Glutamatergic neuron (in vitro differentiated cells): ENCODE results near the gene MACROD2. TPM values are rescaled to one million over a fixed set of nuclear protein-coding genes. Genes with fewer than 3 reads are reported as not detected.
A peak's percentile ranks its signal among the peaks of the same experiment; 100 is the strongest.

Experiments
- DNase-seq: peaks from one replicate; pipeline ENCODE4 v3.0.0; 2022
- H3K27ac Mint-ChIP-seq: one replicate; pipeline ENCODE4 v1.8.0; 2020; ENCODE audit warnings: mild to moderate bottlenecking, mixed read lengths, inconsistent platforms; ENCODE audit not compliant: unreplicated experiment
- H3K27me3 Mint-ChIP-seq: one replicate; pipeline ENCODE4 v1.8.0; 2020; ENCODE audit warnings: mild to moderate bottlenecking, moderate library complexity, mixed read lengths, inconsistent platforms; ENCODE audit not compliant: unreplicated experiment
- H3K36me3 Mint-ChIP-seq: one replicate; pipeline ENCODE4 v1.8.0; 2020; ENCODE audit warnings: mild to moderate bottlenecking, mixed read lengths, inconsistent platforms; ENCODE audit not compliant: unreplicated experiment
- H3K4me1 Mint-ChIP-seq: one replicate; pipeline ENCODE4 v1.8.0; 2020; ENCODE audit warnings: mild to moderate bottlenecking, low read depth, mixed read lengths, inconsistent platforms; ENCODE audit not compliant: unreplicated experiment
- H3K4me3 Mint-ChIP-seq: one replicate; pipeline ENCODE4 v1.8.0; 2020; ENCODE audit warnings: mild to moderate bottlenecking, mixed read lengths, inconsistent platforms; ENCODE audit not compliant: unreplicated experiment
- H3K9me3 Mint-ChIP-seq: one replicate; pipeline ENCODE4 v1.8.0; 2020; ENCODE audit warnings: mild to moderate bottlenecking, moderate library complexity, mixed read lengths, inconsistent platforms; ENCODE audit not compliant: unreplicated experiment
- total RNA-seq: library from RNA; stranded (reverse); fragmentation: NEBNext Ultra II Directional; extraction: Animal tissue kit (Norgen Biotek cat#: 25700); gene quantifications from one replicate; pipeline ENCODE4 v1.2.1, GENCODE V29; 2021; ENCODE audit not compliant: unreplicated experiment
- TF ChIP-seq, protein P1 (sequence below): fragments of 200-600 bp; sonication (generic); IDR thresholded peaks from one replicate; pipeline ENCODE4 v1.5.0; 2021; ENCODE audit not compliant: partially characterized antibody, unreplicated experiment

Gene MACROD2
- total RNA-seq, 1 donor from 2014 or later: 8.7 TPM

DNA sequence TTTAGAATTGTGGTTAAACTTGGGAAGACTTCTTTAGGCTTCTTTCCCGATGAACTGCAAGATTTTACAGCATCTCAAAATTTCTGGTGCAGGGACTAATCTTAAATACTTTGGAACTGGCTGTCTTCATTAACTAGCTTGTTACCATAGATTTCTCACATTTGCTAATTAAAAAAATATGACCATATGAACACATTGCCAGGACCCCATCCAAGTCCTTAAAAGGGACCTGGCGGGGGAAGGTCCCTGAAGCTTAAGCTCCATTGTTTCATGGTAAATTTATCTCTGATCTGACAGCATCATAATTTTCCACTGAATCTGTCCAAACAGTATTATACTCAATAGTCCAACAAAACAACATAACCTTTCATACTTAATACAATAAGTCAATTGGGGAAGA lies 859.9 kb downstream of the MACROD2 start:
- TF ChIP-seq, protein P1, sequence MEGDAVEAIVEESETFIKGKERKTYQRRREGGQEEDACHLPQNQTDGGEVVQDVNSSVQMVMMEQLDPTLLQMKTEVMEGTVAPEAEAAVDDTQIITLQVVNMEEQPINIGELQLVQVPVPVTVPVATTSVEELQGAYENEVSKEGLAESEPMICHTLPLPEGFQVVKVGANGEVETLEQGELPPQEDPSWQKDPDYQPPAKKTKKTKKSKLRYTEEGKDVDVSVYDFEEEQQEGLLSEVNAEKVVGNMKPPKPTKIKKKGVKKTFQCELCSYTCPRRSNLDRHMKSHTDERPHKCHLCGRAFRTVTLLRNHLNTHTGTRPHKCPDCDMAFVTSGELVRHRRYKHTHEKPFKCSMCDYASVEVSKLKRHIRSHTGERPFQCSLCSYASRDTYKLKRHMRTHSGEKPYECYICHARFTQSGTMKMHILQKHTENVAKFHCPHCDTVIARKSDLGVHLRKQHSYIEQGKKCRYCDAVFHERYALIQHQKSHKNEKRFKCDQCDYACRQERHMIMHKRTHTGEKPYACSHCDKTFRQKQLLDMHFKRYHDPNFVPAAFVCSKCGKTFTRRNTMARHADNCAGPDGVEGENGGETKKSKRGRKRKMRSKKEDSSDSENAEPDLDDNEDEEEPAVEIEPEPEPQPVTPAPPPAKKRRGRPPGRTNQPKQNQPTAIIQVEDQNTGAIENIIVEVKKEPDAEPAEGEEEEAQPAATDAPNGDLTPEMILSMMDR: no peak

DNA sequence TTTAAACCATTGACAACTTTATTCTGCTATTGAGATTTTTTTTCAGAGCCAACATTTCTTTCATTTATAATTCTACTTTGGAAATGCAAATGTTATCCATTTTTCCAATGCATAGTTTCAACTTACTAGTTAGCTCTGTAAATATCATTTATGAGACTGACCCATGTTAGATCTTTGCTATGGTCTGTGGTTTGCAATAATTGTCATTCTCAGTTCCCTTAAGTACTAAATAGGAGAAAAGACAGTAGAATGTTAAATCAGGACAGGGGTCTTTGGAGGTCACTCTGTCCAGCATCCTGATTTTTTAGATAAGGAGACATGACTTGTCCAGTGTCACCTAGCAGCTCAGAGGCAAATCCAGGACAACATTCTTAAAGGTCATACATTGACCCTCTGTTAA lies 864.3 kb downstream of the MACROD2 start:
- H3K9me3 Mint-ChIP-seq: no peaks in the 10 kb centered on the region
- H3K4me3 Mint-ChIP-seq: no peak overlapping the region
- no peak for DNase-seq
- H3K36me3 Mint-ChIP-seq: no peaks in the 10 kb centered on the region
- H3K27me3 Mint-ChIP-seq: peaks cover 2% of the 10 kb centered on the region
- peaks cover 5% of the 10 kb centered on the region for H3K4me1 Mint-ChIP-seq
- H3K27ac Mint-ChIP-seq: no peak overlapping the region
- TF ChIP-seq, protein P1: no peak

More for the DNA sequence above, 859.9 kb downstream of the MACROD2 start:
- Mint-ChIP-seq H3K27me3 (peaks cover 2% of the 10 kb centered on the region), H3K36me3 (no peaks in the 10 kb centered on the region), H3K9me3 (no peaks in the 10 kb centered on the region), H3K4me3 (no peak overlapping the region), H3K4me1 (peaks cover 1% of the 10 kb centered on the region), H3K27ac (no peak overlapping the region)
- DNase-seq: no peak

DNA sequence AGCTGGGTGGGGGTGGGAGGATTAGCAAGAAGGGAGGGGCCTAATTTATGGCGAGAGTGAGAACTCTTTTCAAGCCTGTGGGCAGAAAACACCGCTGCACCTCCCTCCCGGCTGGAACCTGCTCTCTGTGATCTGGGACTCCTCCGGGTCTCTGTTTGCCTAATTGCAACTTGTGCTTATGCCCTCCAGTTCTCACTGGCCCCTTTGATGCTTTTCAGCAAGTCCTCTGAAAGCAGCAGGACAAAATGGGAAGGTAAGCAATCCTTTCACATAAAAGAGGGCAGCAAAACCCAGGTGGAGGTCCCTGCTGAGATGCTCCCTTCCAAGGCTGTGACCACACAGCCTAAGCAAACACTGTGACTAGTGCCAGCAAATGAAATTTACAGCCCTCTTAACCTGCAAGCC lies 865.1 kb downstream of the MACROD2 start:
- no peak overlapping the region for H3K4me3 Mint-ChIP-seq
- H3K27me3 Mint-ChIP-seq: peaks cover 2% of the 10 kb centered on the region
- peaks cover 5% of the 10 kb centered on the region for H3K4me1 Mint-ChIP-seq
- peak overlapping the region; percentile 33 for H3K27ac Mint-ChIP-seq
- peak; percentile 19 for DNase-seq
- TF ChIP-seq, protein P1: no peak
- H3K9me3 Mint-ChIP-seq: no peaks in the 10 kb centered on the region
- H3K36me3 Mint-ChIP-seq: no peaks in the 10 kb centered on the region

DNA sequence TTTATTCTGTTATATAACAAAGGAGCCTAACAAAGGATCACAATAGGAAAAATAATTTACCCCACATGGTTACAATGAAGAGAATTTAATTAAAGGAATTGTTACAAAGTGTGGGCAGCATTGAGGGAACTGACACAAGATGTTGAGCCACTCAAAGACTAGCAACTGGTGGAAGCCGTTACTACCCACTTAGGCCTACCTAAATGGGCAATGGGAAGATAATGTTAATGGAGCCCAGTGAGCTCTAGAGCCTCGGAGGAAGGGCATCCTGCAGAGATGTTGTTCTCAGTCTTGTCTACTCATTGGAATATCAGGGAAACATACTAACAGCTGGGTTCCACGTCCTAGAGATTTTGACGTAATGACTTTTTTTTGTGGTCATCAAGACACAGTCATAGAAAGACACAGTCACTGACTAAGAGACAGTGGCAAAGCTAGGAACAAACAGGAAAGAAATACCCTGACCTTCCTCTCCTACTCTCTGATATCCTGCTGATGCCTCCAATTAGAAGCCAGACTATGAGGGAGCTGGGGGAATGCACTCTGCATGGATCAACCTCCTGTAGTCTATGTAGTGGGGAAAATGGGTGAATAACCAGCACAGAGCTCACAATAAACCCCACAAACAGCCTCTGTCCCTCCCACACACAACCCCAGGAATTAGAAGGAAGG lies 865.8 kb downstream of the MACROD2 start:
- Mint-ChIP-seq H3K36me3 (no peaks in the 10 kb centered on the region), H3K27me3 (peaks cover 2% of the 10 kb centered on the region), H3K4me1 (peaks cover 5% of the 10 kb centered on the region), H3K27ac (no peak overlapping the region), H3K4me3 (no peak overlapping the region), H3K9me3 (no peaks in the 10 kb centered on the region)
- TF ChIP-seq, protein P1: no peak
- no peak for DNase-seq

DNA sequence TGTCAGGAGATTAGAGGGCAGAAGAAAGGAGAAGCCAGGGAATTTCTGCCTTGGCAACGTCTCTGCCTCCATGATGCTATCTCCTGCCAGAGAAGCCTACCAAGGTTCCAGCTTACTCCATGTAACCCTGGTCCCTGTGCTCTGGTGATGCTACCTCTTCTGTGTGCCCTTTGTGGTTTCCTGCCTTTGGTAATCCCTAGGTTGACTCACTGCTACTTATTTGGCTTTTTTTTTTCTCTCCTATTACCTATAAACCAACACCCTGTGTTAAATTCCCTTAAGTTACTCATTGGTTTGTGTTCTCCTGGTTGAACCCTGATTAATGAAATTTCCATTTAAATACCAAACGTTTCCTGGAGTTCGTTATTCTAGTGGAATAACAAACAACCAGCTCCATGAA lies 869.9 kb downstream of the MACROD2 start:
- H3K27me3 Mint-ChIP-seq: no peaks in the 10 kb centered on the region

More for the DNA sequence above, 869.9 kb downstream of the MACROD2 start:
- H3K4me3 Mint-ChIP-seq: no peak overlapping the region
- H3K36me3 Mint-ChIP-seq: no peaks in the 10 kb centered on the region
- TF ChIP-seq, protein P1: no peak
- no peak overlapping the region for H3K27ac Mint-ChIP-seq
- peaks cover 3% of the 10 kb centered on the region for H3K4me1 Mint-ChIP-seq
- H3K9me3 Mint-ChIP-seq: no peaks in the 10 kb centered on the region
- DNase-seq: no peak
